Inflammatory macrophage treated with lipopolysaccharide for 1 hour (primary cell): Measurements from ENCODE around the gene NACAD.
A peak's percentile ranks its signal among the peaks of the same experiment; 100 is the strongest.

Source experiments
- DNase-seq, 2 donors: peaks; one replicate each; pipeline ENCODE4 v3.0.0-alpha.2; 2020 to 2022

NACAD gene

GRCh38 chr7:45073031-45073785 is 15.6 kb downstream of the NACAD start:
- no peak for DNase-seq

GRCh38 chr7:45072131-45073030 is 16.4 kb downstream of the NACAD start:
- DNase-seq: peak; percentile 27 to 50

GRCh38 chr7:45071528-45071927 is 17.2 kb downstream of the NACAD start:
- DNase-seq: peak in 1 of 2 donors; percentile 7

DNA sequence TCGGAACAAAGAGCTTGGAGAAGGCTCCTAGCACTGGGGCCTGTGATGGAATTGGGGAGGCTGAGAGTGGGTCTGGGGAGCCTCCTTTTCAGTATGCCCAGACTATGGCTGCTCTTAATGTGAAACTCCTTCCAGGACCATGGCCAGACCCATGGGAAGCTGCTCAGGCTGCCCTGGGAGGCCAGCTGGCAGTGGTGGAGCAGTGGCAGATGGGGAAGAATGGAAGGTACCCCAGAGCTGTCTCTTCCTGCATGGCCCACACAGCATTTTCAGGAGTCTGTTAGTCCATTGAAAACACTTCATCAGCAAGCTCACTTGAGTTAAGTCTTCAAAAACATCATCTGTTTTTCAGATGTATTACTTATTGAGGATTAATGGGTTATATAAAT is 18.5 kb downstream of the NACAD start:
- no peak for DNase-seq

GRCh38 chr7:45069444-45070253 is 19.1 kb downstream of the NACAD start:
- no peak for DNase-seq

- DNase-seq: no peak
These were observed 20.3 kb downstream of the NACAD start for GRCh38 chr7:45068236-45069023.

GRCh38 chr7:45067582-45067981 is 21.2 kb downstream of the NACAD start:
- no peak for DNase-seq

DNA sequence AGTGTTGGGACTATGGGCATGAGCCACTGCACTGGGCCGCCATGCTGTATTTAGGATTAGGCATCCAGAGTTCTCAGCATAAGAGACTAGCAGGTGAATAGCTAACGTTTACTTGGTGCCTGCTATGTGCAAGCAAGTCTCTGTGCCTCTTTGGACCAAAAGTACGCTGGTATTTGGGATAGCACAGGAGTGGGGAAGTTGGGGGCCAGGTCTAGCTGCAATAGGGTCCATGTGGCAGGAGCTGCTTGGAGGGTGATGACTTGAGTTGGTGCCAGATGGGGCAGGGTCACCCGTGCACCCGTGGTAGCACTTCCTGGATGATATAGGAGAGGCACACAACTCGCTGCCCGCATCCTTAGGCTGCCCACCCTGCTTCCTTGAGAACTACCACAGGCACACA is 22.4 kb downstream of the NACAD start:
- no peak for DNase-seq

DNA sequence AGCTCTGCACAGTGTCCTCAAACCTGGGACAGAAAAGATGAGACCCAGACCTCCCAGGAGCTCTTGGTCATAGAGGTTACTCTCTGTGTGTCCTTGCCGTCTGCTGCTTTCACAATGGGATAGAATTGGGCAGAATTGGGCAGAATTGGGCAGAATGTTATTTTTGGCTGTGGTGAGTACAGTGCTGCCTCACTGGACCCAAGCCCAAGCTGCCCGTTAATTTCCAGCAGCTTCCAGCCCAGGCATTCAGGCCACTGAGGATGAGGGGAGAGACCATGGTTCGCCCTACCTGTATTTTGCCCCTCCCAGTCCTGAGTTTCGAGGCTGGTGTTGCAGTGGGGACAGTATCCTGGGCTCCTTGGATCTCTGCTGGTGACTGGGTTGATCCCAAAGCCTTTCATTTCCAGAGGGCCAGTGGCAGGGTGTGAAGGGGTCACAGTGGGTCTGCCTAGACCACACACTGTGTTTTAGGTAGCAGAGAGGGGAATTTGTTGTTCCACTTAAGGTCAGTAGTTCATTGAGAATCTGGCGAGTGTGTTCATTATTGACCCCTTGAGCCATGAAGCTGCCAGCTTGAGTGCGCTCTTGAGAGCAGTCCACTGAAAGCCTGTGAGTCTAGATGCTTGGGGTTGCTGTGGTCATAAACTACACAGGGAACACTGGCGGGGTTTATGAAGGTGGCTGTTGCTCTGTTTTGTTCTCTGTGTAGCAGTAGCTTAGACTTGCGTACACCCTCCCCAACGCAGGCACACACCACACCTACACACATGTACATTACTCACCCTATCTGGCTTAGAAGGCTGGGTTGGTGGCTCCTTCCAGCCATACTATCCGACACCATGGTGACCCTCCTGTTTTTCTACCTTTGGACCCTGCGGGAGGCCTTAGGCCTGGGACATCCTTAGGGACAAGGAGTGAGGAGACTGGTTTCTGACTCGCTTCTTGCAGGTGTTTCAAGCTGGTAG is 23.5 kb downstream of the NACAD start:
- DNase-seq: no peak

DNA sequence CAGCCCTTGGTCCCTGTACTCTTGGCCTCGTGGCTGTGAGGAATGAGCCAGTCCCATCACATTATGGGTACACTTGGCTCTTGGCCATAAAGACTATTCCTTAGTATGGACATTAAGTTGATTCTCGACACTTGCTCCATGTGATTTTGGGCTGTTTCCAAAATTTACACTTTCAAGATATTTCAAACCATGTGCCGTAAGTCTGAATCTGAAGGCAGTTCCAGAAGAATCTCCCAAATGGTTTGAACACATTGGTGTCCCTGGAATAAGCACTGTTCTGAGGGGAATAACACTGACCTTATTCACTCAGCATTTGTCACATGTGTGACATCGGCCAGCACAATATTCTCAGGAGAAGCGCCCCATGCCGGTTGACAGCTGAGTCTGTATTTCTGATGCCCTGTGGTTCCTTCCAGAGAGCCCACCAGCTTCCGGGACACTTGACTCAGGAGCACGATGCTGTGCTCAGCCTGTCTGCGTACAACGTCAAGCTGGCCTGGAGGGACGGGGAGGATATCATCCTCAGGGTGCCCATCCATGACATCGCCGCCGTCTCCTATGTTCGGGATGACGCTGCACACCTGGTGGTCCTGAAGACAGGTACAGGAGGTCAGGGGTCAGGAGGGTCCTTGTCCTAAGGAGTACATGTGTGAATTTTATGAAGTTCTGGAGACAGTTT is 24.6 kb downstream of the NACAD start:
- DNase-seq: no peak

DNA sequence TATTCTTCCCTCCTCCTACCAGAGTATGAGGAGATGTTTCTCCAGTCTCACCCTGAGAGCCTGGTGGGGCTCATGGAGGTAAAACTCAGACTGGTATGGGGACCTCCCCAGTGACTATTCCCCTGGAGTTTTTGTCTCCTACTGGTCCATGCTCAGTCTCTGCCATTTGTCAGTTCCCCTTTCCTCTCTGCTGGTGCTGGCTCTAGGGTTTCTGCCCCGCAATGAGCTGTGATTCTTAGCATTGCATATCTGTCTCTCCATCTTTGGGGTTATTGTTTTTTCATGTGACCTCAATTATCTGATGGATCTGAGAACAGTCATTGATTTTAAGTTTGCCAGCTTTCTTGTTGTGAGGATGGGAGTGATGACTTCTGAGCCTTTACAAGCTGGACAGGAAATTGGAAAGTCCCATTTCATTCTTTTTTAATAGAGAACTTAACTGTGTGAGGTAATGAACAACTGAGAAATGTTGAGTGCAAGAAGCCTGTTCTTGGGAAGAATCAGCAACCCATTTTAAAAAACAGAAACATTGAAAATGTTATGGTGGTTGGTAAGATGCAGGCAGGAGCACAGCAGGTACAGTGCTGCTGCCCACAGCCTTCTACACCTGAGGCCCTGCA is 26.9 kb downstream of the NACAD start:
- DNase-seq: peak; percentile 42 to 43

- no peak for DNase-seq
These were observed 27.4 kb downstream of the NACAD start for GRCh38 chr7:45061352-45061751.

GRCh38 chr7:45060295-45060694 is 28.5 kb downstream of the NACAD start:
- DNase-seq: no peak

DNA sequence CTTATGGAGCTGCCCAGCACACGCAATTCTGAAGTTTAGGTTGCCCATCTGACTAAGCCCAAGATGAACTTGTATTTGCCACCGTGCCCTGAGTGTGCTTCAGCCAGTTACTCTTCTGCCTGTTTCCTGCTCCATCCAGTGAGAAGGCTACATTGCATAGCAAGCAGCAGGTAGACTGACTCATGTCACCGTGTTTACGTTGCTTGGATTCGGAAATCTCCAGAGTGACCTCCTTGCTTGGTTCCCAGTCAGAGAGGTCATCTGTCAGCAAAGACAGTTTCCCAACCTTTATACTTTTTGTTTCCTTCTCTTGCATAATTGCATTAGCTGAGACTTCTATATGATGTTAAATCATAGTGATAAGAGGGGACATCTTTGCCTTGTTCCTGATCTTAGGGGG is 30.9 kb downstream of the NACAD start:
- peak in 1 of 2 donors; percentile 23 for DNase-seq

DNA sequence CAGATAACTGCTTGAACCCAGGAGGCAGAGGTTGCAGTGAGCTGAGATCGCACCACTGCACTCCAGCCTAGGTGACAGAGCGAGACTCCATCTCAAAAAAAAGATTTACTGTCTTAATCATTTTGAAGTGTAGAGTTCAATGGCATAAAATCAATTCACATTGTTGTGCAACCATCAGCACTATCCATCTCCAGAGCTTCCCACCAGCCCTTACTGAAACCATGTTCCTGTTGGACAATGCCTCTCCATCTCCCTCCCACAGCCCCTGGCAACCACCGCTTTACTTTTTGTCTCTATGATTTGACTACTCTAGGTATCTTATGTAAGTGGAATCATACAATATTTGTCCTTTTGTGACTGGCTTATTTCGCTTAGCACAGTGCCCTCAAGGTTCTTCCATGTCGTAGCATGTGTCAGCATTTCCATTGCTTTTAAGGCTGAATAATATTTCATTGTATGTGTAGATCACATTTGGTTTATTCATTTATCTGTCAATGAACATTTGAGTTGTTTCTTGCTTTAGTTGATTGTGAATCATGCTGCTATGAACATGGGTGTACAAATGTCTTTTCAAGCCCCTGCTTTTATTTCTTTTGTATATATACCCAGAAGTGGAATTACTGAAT is 33.1 kb downstream of the NACAD start:
- no peak for DNase-seq

DNA sequence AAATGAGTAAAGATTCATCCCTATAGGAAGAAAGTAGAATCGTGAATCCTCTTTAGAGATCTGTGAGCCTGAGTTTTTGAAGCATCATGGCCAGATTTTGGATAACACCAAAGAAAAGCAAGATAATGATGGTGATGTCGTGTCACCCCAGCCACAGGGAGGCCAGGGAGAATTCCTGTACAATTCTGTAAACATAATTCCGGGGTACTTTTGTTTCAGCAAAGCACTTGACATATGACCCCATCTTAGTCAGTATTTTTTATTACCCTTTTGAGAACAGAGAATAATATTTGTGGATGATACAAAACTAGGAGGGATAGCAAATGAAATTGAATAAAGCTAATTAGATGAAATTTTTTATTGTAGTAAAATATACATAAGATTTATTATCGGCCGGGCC is 33.8 kb downstream of the NACAD start:
- DNase-seq: no peak

- DNase-seq: no peak
These were observed 34.3 kb downstream of the NACAD start for GRCh38 chr7:45054442-45054841.

- no peak for DNase-seq
These were observed 34.8 kb downstream of the NACAD start for GRCh38 chr7:45053941-45054340.

- no peak for DNase-seq
These were observed 35.4 kb downstream of the NACAD start for GRCh38 chr7:45053401-45053800.

- no peak for DNase-seq
These were observed 36.8 kb downstream of the NACAD start for GRCh38 chr7:45052011-45052410.
